T-cell (primary cell): ENCODE results near the gene MAN1B1. TPM values are rescaled to one million over a fixed set of nuclear protein-coding genes. Genes with fewer than 3 reads are reported as not detected.

Source experiments
- ATAC-seq, 4 experiments: fragments of 200-7000 bp in 3 of 4; fragments of 150-1000 bp in 1 of 4; cut with Tn5 transposase; replicated peaks in 1 of 4; 1 replicate in 3 of 4; 2 replicates in 1 of 4; pipeline ENCODE4 v1.10.0; 2021; ENCODE audit warnings: moderate library complexity in 3 of 4, mild to moderate bottlenecking in 2 of 4, moderate number of reproducible peaks in 1 of 4
- CTCF ChIA-PET, 2 donors: fragments of 300-600 bp; sonication (Branson Sonifier 250); formaldehyde crosslinking; loops; one replicate each; lab custom pipeline; 2022; ENCODE audit warnings: antibody characterized with exemption in 2 of 2; lab: Charles Lee
- POLR2A ChIA-PET, 2 donors: fragments of 300-600 bp; sonication (Branson Sonifier 250); formaldehyde crosslinking; loops; one replicate each; lab custom pipeline; 2022; ENCODE audit warnings: antibody characterized with exemption in 2 of 2; lab: Charles Lee
- DNase-seq, 35 experiments: peaks; one replicate each; pipeline versions ENCODE4 v3.0.0 to v3.0.0-alpha.2; 2013 to 2023
- H3K27ac ChIP-seq: one replicate; pipeline ENCODE4 v1.5.1; 2013; ENCODE audit warnings: low read length
- H3K27me3 ChIP-seq, 2 experiments: replicated peaks in 1 of 2; 1 replicate in 1 of 2; 2 replicates in 1 of 2; pipeline versions ENCODE4 v1.6.1 to v1.7.0; 2013; ENCODE audit warnings: low read length in 1 of 2, mixed read lengths in 1 of 2; ENCODE audit not compliant: control insufficient read depth in 2 of 2, insufficient read depth in 2 of 2; ENCODE audit errors: extremely low read depth in 1 of 2
- H3K36me3 ChIP-seq, 2 donors: 1 replicate in 1 of 2; 2 replicates in 1 of 2; pipeline versions ENCODE4 v1.6.1 to v1.7.0; 2013; ENCODE audit warnings: low read length in 1 of 2; ENCODE audit not compliant: control insufficient read depth in 2 of 2, insufficient read depth in 1 of 2; ENCODE audit errors: extremely low read depth in 1 of 2
- H3K4me1 ChIP-seq, 2 experiments: 1 replicate in 1 of 2; 2 replicates in 1 of 2; pipeline versions ENCODE4 v1.6.1 to v1.7.0; 2013; ENCODE audit warnings: low read length in 2 of 2, mixed read lengths in 1 of 2; ENCODE audit not compliant: insufficient read depth in 2 of 2, control insufficient read depth in 1 of 2; ENCODE audit errors: extremely low read depth in 1 of 2
- H3K4me3 ChIP-seq, 2 donors: 1 replicate in 1 of 2; 2 replicates in 1 of 2; pipeline versions ENCODE4 v1.5.1 to v1.7.0; 2013; ENCODE audit warnings: mild to moderate bottlenecking in 2 of 2, low read length in 1 of 2, moderate library complexity in 1 of 2; ENCODE audit not compliant: control insufficient read depth in 1 of 2; ENCODE audit errors: extremely low read depth in 1 of 2
- H3K9me3 ChIP-seq: 2 replicates; pipeline ENCODE4 v1.7.0; 2013
- H3K27ac Mint-ChIP-seq, 2 donors: one replicate each; pipeline ENCODE4 v1.8.0; 2020 to 2021; ENCODE audit warnings: mild to moderate bottlenecking in 2 of 2, mixed read lengths in 2 of 2
- H3K27me3 Mint-ChIP-seq, 2 donors: one replicate each; pipeline ENCODE4 v1.8.0; 2021 to 2022; ENCODE audit warnings: mixed read lengths in 2 of 2
- H3K36me3 Mint-ChIP-seq: one replicate; pipeline ENCODE4 v1.8.0; 2021; ENCODE audit warnings: mixed read lengths
- H3K4me1 Mint-ChIP-seq, 3 donors: one replicate each; pipeline ENCODE4 v1.8.0; 2020 to 2022; ENCODE audit warnings: mixed read lengths in 3 of 3, mild to moderate bottlenecking in 1 of 3
- H3K4me3 Mint-ChIP-seq, 3 donors: one replicate each; pipeline ENCODE4 v1.8.0; 2020 to 2022; ENCODE audit warnings: mild to moderate bottlenecking in 3 of 3, mixed read lengths in 3 of 3, moderate library complexity in 3 of 3
- H3K9me3 Mint-ChIP-seq, 3 donors: one replicate each; pipeline ENCODE4 v1.8.0; 2020 to 2022; ENCODE audit warnings: mixed read lengths in 3 of 3
- WGBS: methylation state at CpG from one replicate; pipeline ENCODE4 v1.1.5; 2013; ENCODE audit warnings: missing lambda C conversion rate; ENCODE audit not compliant: insufficient coverage; 5-methylcytosine and 5-hydroxymethylcytosine counted together
- total RNA-seq, 35 experiments: library from RNA in 6 of 35; stranded (reverse) in 6 of 35; fragments of 120-200 nt in 1 of 35; gene quantifications; one replicate each; pipeline versions ENCODE4 v1.2.1 to v1.2.4 and lab custom pipeline; 2013 to 2026

MAN1B1 gene
- total RNA-seq, 5 donors from 2014 or later (not counting 1 experiment from before 2014, with no cell fraction given), result 62.0 to 91.5 (median 84.8) TPM

DNA sequence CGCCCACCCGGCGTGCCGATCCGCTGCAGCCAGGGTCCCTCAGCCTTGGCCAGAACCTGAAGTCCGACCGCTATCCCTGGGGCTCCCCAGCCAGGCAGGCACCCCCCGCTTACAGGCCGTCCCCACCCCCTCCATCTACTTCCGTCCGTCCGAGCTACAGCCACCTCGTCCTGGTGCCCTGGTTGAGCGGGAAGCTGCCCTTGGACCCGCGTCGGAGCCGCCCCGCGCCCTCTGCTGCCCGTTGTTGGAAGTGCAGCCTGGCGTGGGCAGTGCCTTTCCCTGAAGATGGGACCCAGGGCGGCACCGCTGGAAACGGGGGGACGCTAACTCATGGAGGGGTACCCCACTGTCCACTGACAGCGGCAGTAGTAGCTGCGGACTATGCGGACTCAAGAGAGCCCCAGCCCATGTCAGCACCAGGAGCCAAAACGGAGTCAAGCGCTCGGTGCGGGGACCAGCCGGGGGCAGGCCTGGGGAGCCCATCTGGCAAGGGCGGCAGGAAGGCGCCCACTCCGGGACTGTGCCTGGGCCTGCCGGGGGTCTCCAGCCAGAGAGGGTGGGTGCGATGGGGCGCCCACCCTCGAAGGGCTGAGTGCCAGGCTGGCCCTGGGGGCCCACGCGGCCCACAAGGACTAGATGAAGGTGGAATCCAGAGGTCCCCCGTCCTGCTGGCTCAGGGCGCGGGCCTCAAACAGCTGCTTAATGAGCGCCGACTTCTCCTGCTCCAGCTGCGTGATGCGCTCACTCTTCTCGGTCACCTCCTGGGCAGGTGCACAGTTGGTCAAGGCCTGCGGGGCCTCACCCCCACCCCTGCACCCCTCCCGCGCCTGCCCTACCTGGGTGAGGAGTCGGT is 22.5 kb upstream of the MAN1B1 start:
- peaks cover 5 to 8% (median 7%) of the 10 kb centered on the region in 3 donors for H3K4me1 Mint-ChIP-seq
- no peak overlapping the region for H3K27ac ChIP-seq
- H3K9me3 Mint-ChIP-seq, result no peaks in the 10 kb centered on the region
- no peaks in the 10 kb centered on the region for H3K9me3 ChIP-seq
- no peak overlapping the region for H3K4me3 Mint-ChIP-seq
- DNase-seq (peak in 20 of 35 experiments; percentile 20 to 76 (median 45)), ATAC-seq (peak; percentile 29 to 47 (median 34))
- no peaks in the 10 kb centered on the region for H3K36me3 Mint-ChIP-seq
- peaks cover under 1 to 21% of the 10 kb centered on the region in 2 experiments for H3K4me1 ChIP-seq
- H3K4me3 ChIP-seq, result no peak overlapping the region
- H3K27ac Mint-ChIP-seq, result no peak overlapping the region
- no peaks in the 10 kb centered on the region for H3K36me3 ChIP-seq
- peaks cover 3% of the 10 kb centered on the region in 2 donors for H3K27me3 Mint-ChIP-seq
- H3K27me3 ChIP-seq, result peaks cover 0 to 21% of the 10 kb centered on the region in 2 experiments
- 59% methylated on average over 55 of the region's 55 CpGs for whole genome bisulfite sequencing
- CTCF ChIA-PET, result interaction anchor here in 1 of 2 donors (1.0 kb wide), 1 partner anchor 18 kb away, joined by 3 read pairs; no protein-coding TSS in a partner anchor
- POLR2A ChIA-PET, result no interaction called here

- Mint-ChIP-seq H3K27me3 (peaks cover 3% of the 10 kb centered on the region in 2 donors), H3K4me3 (no peak overlapping the region), H3K36me3 (no peaks in the 10 kb centered on the region), H3K27ac (no peak overlapping the region), H3K4me1 (peaks cover 5 to 8% (median 7%) of the 10 kb centered on the region in 3 donors), H3K9me3 (no peaks in the 10 kb centered on the region)
- no peaks in the 10 kb centered on the region for H3K9me3 ChIP-seq
- H3K36me3 ChIP-seq, result no peaks in the 10 kb centered on the region
- H3K27me3 ChIP-seq, result peaks cover 0 to 25% of the 10 kb centered on the region in 2 experiments
- ATAC-seq, result no peak
- no peak overlapping the region for H3K4me3 ChIP-seq
- POLR2A ChIA-PET, result no interaction called here
- no peak overlapping the region for H3K27ac ChIP-seq
- CTCF ChIA-PET, result no interaction called here
- WGBS, result 86% methylated on average over 7 of the region's 12 CpGs
- H3K4me1 ChIP-seq, result peaks cover 3 to 26% of the 10 kb centered on the region in 2 experiments
- DNase-seq, result no peak
These were observed 22.0 kb upstream of the MAN1B1 start for GRCh38 chr9:137064880-137065164.

DNA sequence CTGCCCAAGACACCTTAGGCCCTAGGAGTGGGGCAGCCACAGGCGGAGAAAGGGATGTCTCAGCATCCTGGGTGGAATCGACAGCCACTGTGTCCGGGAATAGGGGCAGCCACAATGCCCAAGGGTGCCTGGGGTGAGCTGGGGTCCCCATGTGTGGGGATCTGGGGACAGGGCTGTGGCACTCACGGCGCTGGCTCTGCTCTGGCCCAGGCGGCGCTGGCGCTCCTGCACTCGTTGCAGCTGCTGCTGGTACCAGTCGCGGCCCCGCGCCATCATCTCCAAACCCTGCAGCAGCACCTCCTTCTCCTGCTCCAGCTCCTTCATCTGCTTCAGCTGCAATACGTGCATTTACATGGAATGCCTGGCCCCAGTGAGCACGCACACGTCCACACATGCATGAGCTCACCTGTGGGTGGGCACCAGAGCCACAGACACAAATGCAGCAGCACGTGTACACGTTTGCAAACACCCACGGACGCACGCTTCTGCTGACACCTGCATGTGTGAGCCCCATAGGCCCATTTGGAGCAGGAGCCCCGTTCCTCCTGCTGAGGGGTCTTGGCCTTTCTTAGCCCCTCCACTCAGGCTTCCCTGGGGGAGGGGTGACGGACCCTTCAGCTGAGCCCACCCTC is 21.3 kb upstream of the MAN1B1 start:
- Mint-ChIP-seq H3K36me3 (no peaks in the 10 kb centered on the region), H3K27ac (no peak overlapping the region), H3K27me3 (peaks cover 3% of the 10 kb centered on the region in 2 donors), H3K9me3 (no peaks in the 10 kb centered on the region), H3K4me1 (peaks cover 5 to 9% (median 8%) of the 10 kb centered on the region in 3 donors), H3K4me3 (no peak overlapping the region)
- Histone ChIP-seq H3K9me3 (no peaks in the 10 kb centered on the region), H3K4me3 (no peak overlapping the region), H3K4me1 (peaks cover 3 to 27% of the 10 kb centered on the region in 2 experiments), H3K27ac (no peak overlapping the region), H3K27me3 (peaks cover 0 to 25% of the 10 kb centered on the region in 2 experiments), H3K36me3 (no peaks in the 10 kb centered on the region)
- DNase-seq, result no peak
- ATAC-seq, result no peak
- ChIA-PET POLR2A (no interaction called here), CTCF (no interaction called here)
- 93% methylated on average over 21 of the region's 23 CpGs for WGBS

DNA sequence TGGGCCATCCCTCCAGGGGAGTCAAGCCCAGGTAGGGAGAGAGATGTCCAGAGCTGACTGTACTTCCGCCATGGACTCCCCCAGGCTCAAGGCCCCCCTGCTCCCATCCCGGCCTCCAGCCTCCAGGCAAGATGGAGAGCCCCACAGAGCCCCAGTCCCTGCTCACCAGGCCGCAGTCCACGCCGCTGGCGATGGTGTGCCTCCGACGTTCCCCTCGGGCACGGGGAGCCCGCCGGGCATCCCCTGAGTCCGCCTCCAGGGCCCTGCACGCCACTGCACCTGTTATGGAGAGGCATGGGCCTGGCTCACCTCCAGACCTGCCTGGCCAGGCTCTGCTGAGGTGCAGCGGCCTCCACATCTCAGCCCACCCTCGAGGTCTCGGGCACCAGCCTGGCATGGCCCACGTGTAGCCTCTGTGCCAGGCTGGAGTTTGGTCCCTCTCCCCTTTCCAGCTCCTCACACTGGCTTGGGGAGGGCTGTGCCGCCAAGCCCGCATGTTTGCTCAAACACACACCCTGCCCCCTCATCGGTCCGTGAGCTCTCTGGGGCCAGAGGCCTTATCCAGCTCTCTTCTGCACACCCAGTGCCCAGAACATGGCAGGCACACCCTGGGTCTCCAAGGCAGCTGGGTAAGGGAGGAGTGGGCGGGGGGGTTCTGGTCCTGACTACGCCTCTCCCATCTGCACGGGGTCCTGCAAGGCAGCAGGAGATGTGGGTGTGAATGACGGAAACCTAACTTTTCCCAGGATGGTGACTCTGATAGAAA is 20.5 kb upstream of the MAN1B1 start:
- Mint-ChIP-seq H3K4me3 (no peak overlapping the region), H3K36me3 (no peaks in the 10 kb centered on the region), H3K9me3 (no peaks in the 10 kb centered on the region), H3K27ac (no peak overlapping the region), H3K27me3 (peaks cover 3% of the 10 kb centered on the region in 2 donors), H3K4me1 (peaks cover 12 to 16% (median 13%) of the 10 kb centered on the region in 3 donors)
- DNase-seq, result no peak
- no peak overlapping the region for H3K4me3 ChIP-seq
- H3K27me3 ChIP-seq, result peaks cover 0 to 25% of the 10 kb centered on the region in 2 experiments
- no peak for ATAC-seq
- no peaks in the 10 kb centered on the region for H3K9me3 ChIP-seq
- H3K36me3 ChIP-seq, result no peaks in the 10 kb centered on the region
- 92% methylated on average over 22 of the region's 26 CpGs for WGBS
- no peak overlapping the region for H3K27ac ChIP-seq
- ChIA-PET POLR2A (no interaction called here), CTCF (interaction anchor here (0.6 to 1.3 kb wide), 2 partner anchors 20 kb away, joined by 3 to 4 read pairs; no protein-coding TSS in a partner anchor)
- peaks cover 5 to 35% of the 10 kb centered on the region in 2 experiments for H3K4me1 ChIP-seq

GRCh38 chr9:137067860-137068538 is 18.8 kb upstream of the MAN1B1 start:
- H3K4me3 ChIP-seq, result no peak overlapping the region
- 84% methylated on average over 7 of the region's 12 CpGs for WGBS
- CTCF ChIA-PET, result interaction anchor here (0.6 to 1.4 kb wide), 7 partner anchors 21 to 341 kb away, joined by 3 to 10 read pairs (median 4); no protein-coding TSS in a partner anchor
- ATAC-seq, result peak; percentile 51 to 65 (median 54)
- H3K9me3 ChIP-seq, result no peaks in the 10 kb centered on the region
- Mint-ChIP-seq H3K27ac (peak overlapping the region; percentile 39 to 50), H3K4me1 (peaks cover 14 to 17% (median 15%) of the 10 kb centered on the region in 3 donors), H3K27me3 (peaks cover 3% of the 10 kb centered on the region in 2 donors), H3K9me3 (no peaks in the 10 kb centered on the region), H3K4me3 (peak overlapping the region; percentile 43 to 61 (median 61)), H3K36me3 (no peaks in the 10 kb centered on the region)
- POLR2A ChIA-PET, result interaction anchor here in 1 of 2 donors (0.6 kb wide), 1 partner anchor 187 kb away, joined by 4 read pairs; no protein-coding TSS in a partner anchor
- H3K27ac ChIP-seq, result no peak overlapping the region
- peaks cover 0 to 25% of the 10 kb centered on the region in 2 experiments for H3K27me3 ChIP-seq
- peaks cover 5 to 35% of the 10 kb centered on the region in 2 experiments for H3K4me1 ChIP-seq
- H3K36me3 ChIP-seq, result no peaks in the 10 kb centered on the region
- peak; percentile 70 to 93 (median 82) for DNase-seq
